Endothelial cell of umbilical vein (primary cell): ENCODE measurements around the gene MT1B. TPM values are rescaled to one million over a fixed set of nuclear protein-coding genes. Genes with fewer than 3 reads are reported as not detected.

ENCODE experiments used
- BruUV-seq: library from RNA; stranded (reverse); fragments of 400-500 nt; replicated peaks from 2 replicates; lab custom pipeline; 2021; lab: Mats Ljungman, UMichigan
- CTCF ChIA-PET: fragments of 300-600, 350-600 bp; sonication (Branson Sonifier 250); formaldehyde crosslinking; loops from one replicate; lab custom pipeline; 2021; ENCODE audit warnings: antibody characterized with exemption, inconsistent platforms; lab: Charles Lee
- POLR2A ChIA-PET: fragments of 300-600, 350-600 bp; sonication (Branson Sonifier 250); formaldehyde crosslinking; loops from one replicate; lab custom pipeline; 2021; ENCODE audit warnings: antibody characterized with exemption, inconsistent platforms; lab: Charles Lee
- DNase-seq: peaks from one replicate; pipeline ENCODE4 v3.0.0-alpha.2; 2011; ENCODE audit warnings: low read depth, low spot score
- FAIRE-seq: peaks from 2 replicates; lab custom pipeline; 2011; peaks lifted over from hg19 to GRCh38; lab: Jason Lieb, UNC
- H2AFZ ChIP-seq: 2 replicates; pipeline ENCODE4 v1.6.0; 2012; ENCODE audit warnings: low read depth, low read length, control low read depth, inconsistent platforms
- H3K27ac ChIP-seq: 2 replicates; pipeline ENCODE4 v1.5.1; 2011; ENCODE audit warnings: low read depth, mild to moderate bottlenecking, control low read depth, low read length, moderate library complexity; ENCODE audit not compliant: insufficient read depth
- H3K27me3 ChIP-seq, 2 experiments: 2 replicates each; pipeline versions ENCODE4 v1.6.0 to v1.6.1; 2011; ENCODE audit warnings: low read length in 2 of 2, mixed read lengths in 1 of 2; ENCODE audit not compliant: control insufficient read depth in 2 of 2, insufficient read depth in 2 of 2
- H3K36me3 ChIP-seq, 2 experiments: 2 replicates in 1 of 2; 3 replicates in 1 of 2; pipeline ENCODE4 v1.5.1; 2011; ENCODE audit warnings: low read length in 2 of 2, mild to moderate bottlenecking in 1 of 2, moderate library complexity in 1 of 2; ENCODE audit not compliant: control insufficient read depth in 2 of 2, insufficient read depth in 2 of 2; ENCODE audit errors: extremely low read depth in 1 of 2
- H3K4me1 ChIP-seq: 3 replicates; pipeline ENCODE4 v1.5.1; 2011; ENCODE audit warnings: mild to moderate bottlenecking, low read length; ENCODE audit not compliant: control insufficient read depth, insufficient read depth; ENCODE audit errors: extremely low read depth
- H3K4me2 ChIP-seq: 2 replicates; pipeline ENCODE4 v1.6.1; 2011; ENCODE audit warnings: low read length, control low read depth, mixed read lengths; ENCODE audit not compliant: insufficient read depth
- H3K4me3 ChIP-seq, 3 experiments: fragments of 200-600 bp in 1 of 3; sonication (generic), shearing (Covaris generic) in 1 of 3; replicated peaks in 1 of 3; 2 replicates each; pipeline ENCODE4 v1.5.1; 2011 to 2016; ENCODE audit warnings: control low read depth in 3 of 3, low read length in 3 of 3, mild to moderate bottlenecking in 2 of 3, inconsistent platforms in 1 of 3, low read depth in 1 of 3, moderate library complexity in 1 of 3; ENCODE audit not compliant: insufficient read depth in 1 of 3
- H3K79me2 ChIP-seq: 2 replicates; pipeline ENCODE4 v1.6.0; 2012; ENCODE audit warnings: low read length, inconsistent platforms; ENCODE audit not compliant: control insufficient read depth, insufficient read depth
- H3K9ac ChIP-seq: replicated peaks from 2 replicates; pipeline ENCODE3; 2011; ENCODE audit warnings: low read length, control low read depth; ENCODE audit not compliant: insufficient read depth; ENCODE audit errors: extremely low read depth
- H3K9me1 ChIP-seq: replicated peaks from 3 replicates; pipeline ENCODE4 v1.6.0; 2011; ENCODE audit warnings: mild to moderate bottlenecking, low read length; ENCODE audit not compliant: control insufficient read depth, insufficient read depth; ENCODE audit errors: extremely low read depth
- H3K9me3 ChIP-seq: replicated peaks from 2 replicates; pipeline ENCODE4 v1.5.1; 2012; ENCODE audit warnings: low read length, inconsistent platforms; ENCODE audit not compliant: control insufficient read depth, insufficient read depth
- H4K20me1 ChIP-seq: replicated peaks from 2 replicates; pipeline ENCODE3; 2011; ENCODE audit warnings: mild to moderate bottlenecking, low read length; ENCODE audit not compliant: control insufficient read depth, insufficient read depth; ENCODE audit errors: extremely low read depth
- EZH2 ChIP-seq: IDR thresholded peaks from 2 replicates; pipeline ENCODE4 v1.6.1; 2012; ENCODE audit warnings: borderline replicate concordance, low read depth, mild to moderate bottlenecking, moderate library complexity, low read length, inconsistent platforms; ENCODE audit not compliant: severe bottlenecking
- FOS ChIP-seq: IDR thresholded peaks from 2 replicates; pipeline ENCODE4 v1.6.1; 2011; ENCODE audit warnings: mild to moderate bottlenecking, low read length, moderate library complexity, borderline replicate concordance; ENCODE audit not compliant: insufficient read depth
- GATA2 ChIP-seq: IDR thresholded peaks from 2 replicates; pipeline ENCODE4 v1.7.0; 2011; ENCODE audit warnings: low read depth, mild to moderate bottlenecking, moderate library complexity, mixed read lengths, low read length; ENCODE audit not compliant: insufficient read length, insufficient read depth
- JUN ChIP-seq: IDR thresholded peaks from 2 replicates; pipeline ENCODE4 v1.6.1; 2011; ENCODE audit warnings: borderline replicate concordance, low read depth; ENCODE audit not compliant: insufficient read length, insufficient read depth
- MAX ChIP-seq: IDR thresholded peaks from 2 replicates; pipeline ENCODE4 v1.6.1; 2011; ENCODE audit not compliant: insufficient read depth, insufficient read length
- MYC ChIP-seq: IDR thresholded peaks from one replicate; pipeline ENCODE4 v1.6.1; 2011; ENCODE audit warnings: mild to moderate bottlenecking, low read depth, low read length
- POLR2A ChIP-seq: IDR thresholded peaks from 2 replicates; pipeline ENCODE4 v1.6.1; 2012; ENCODE audit warnings: low read depth, mild to moderate bottlenecking, control low read depth, low read length
- POLR2AphosphoS5 ChIP-seq: IDR thresholded peaks from 2 replicates; pipeline ENCODE4 v1.6.1; 2012; ENCODE audit warnings: low read depth, mild to moderate bottlenecking, control low read depth, low read length, moderate library complexity; ENCODE audit not compliant: insufficient read depth
- dilution Hi-C: fragments of 300-500 bp; cut with MboI; formaldehyde crosslinking; loops from one replicate; pipeline ENCODE4 v1.15.0; 2019; ENCODE audit warnings: low sequenced_read_pairs; ENCODE audit not compliant: extremely low pct_ligation_motif_present
- intact Hi-C: fragments of 100-400 bp; cut with micrococcal nuclease; formaldehyde crosslinking; loops from one replicate; pipeline ENCODE4 v1.10.0; 2022
- polyA plus RNA-seq, 4 experiments: library from polyadenylated mRNA; depleted of rRNA in 3 of 4; stranded (reverse) in 3 of 4; unstranded in 1 of 4; fragments of >200 nt; gene quantifications; 2 replicates each; pipeline versions ENCODE4 v1.2.1 to v1.2.3, GENCODE V29; 2011 to 2012; ENCODE audit warnings: missing spikeins in 1 of 4
- total RNA-seq: library from RNA; stranded (reverse); gene quantifications from 2 replicates; pipeline ENCODE4 v1.2.3, GENCODE V29; 2021
- TF ChIP-seq, protein P1 (sequence below), 2 donors: IDR thresholded peaks; 1 replicate in 1 of 2; 2 replicates in 1 of 2; pipeline ENCODE4 v1.5.1; 2011; ENCODE audit warnings: low read length in 2 of 2, mild to moderate bottlenecking in 2 of 2, moderate library complexity in 2 of 2, control low read depth in 1 of 2, inconsistent platforms in 1 of 2, low read depth in 1 of 2; ENCODE audit not compliant: insufficient read depth in 1 of 2; ENCODE audit errors: extremely low read depth in 1 of 2

The MT1B gene
- total and polyA plus RNA-seq, 2 donors (not counting 3 experiments of a cell fraction or from before 2014, with no cell fraction given), result not detected

DNA sequence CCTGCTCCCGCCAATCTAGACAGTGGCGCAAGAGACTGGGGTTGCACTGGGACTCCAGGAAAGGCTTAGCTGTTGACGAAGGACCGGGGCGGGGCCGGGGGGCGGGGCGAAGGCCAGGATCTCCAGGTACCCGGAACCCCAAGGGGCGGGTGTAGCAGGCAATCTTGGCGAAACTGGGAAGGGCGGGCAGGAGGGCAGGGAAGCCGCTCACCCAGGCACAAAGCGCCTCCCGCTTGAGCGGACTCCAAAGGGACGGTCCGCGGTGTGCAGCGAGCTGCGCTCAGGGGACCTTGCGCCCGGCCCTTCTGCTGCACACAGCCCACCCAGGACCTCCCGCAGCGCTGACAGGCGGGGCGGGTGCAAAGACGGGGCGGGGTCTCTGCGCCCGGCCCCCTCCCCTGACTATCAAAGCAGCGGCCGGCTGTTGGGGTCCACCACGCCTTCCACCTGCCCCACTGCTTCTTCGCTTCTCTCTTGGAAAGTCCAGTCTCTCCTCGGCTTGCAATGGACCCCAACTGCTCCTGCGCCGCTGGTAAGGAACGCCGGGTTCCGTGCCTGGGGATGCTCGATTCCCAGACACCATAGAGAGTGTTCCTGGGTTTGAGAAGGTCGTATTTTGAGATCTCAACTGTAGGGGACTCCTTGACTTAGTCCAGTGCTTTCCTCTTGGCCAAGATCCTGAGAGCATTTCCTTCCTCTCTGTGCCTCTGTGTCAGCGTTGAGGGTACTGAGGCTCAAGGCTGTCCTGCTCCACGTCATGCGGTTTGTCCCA lies 6.1 kb downstream of the MT1B start, which contains the start of gene MT1F:
TSS of gene MT1F (plus strand) at position 405 of the 772 bp plus-strand sequence. CDS start at position 505, 100 bp downstream.
- Histone ChIP-seq H3K27ac (no peak within 1 kb of the TSS), H3K4me1 (peaks cover 10% of the 10 kb centered on the region), H3K9me1 (no peaks in the 10 kb centered on the region), H3K4me2 (peak within 1 kb of the TSS; percentile 81), H3K79me2 (no peaks in the 10 kb centered on the region), H3K36me3 (no peaks in the 10 kb centered on the region), H3K4me3 (peak within 1 kb of the TSS; percentile 26 to 65 (median 36)), H3K27me3 (peaks cover 33 to 37% of the 10 kb centered on the region in 2 experiments), H4K20me1 (no peaks in the 10 kb centered on the region), H2AFZ (peak within 1 kb of the TSS; percentile 90), H3K9ac (no peak within 1 kb of the TSS), H3K9me3 (no peaks in the 10 kb centered on the region)
- TF ChIP-seq MYC (no peak), FOS (no peak), GATA2 (no peak), POLR2A (no peak), MAX (no peak), EZH2 (no peak), JUN (no peak), POLR2AphosphoS5 (no peak)
- TF ChIP-seq, protein P1, sequence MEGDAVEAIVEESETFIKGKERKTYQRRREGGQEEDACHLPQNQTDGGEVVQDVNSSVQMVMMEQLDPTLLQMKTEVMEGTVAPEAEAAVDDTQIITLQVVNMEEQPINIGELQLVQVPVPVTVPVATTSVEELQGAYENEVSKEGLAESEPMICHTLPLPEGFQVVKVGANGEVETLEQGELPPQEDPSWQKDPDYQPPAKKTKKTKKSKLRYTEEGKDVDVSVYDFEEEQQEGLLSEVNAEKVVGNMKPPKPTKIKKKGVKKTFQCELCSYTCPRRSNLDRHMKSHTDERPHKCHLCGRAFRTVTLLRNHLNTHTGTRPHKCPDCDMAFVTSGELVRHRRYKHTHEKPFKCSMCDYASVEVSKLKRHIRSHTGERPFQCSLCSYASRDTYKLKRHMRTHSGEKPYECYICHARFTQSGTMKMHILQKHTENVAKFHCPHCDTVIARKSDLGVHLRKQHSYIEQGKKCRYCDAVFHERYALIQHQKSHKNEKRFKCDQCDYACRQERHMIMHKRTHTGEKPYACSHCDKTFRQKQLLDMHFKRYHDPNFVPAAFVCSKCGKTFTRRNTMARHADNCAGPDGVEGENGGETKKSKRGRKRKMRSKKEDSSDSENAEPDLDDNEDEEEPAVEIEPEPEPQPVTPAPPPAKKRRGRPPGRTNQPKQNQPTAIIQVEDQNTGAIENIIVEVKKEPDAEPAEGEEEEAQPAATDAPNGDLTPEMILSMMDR (IDR thresholded peaks at IDR 0.05; ENCODE audit: extremely low read depth in 1 of 2, insufficient read depth in 1 of 2, low read depth in 1 of 2, low read length in 2 of 2), result no peak
- FAIRE-seq, result peak; percentile 88
- ChIA-PET POLR2A (no interaction called here), CTCF (interaction anchor here (1.3 to 1.5 kb wide), 2 partner anchors 12 to 144 kb away, joined by 3 to 6 read pairs; no protein-coding TSS in a partner anchor)
- DNase-seq, result peak; percentile 35
- no TSS peak for BruUV-seq
- intact Hi-C loops (loop anchor here (2.0 kb wide), 1 partner anchor 23 kb away; no protein-coding TSS in a partner anchor), dilution Hi-C loops (no loop called here)
